ENCODE results near the gene ACER1. TPM values are rescaled to one million over a fixed set of nuclear protein-coding genes. Genes with fewer than 3 reads are reported as not detected.

Gene ACER1
- total and polyA plus RNA-seq, 7 experiments from 2014 or later: 0.65 to 3.9 (median 1.1) TPM

DNA sequence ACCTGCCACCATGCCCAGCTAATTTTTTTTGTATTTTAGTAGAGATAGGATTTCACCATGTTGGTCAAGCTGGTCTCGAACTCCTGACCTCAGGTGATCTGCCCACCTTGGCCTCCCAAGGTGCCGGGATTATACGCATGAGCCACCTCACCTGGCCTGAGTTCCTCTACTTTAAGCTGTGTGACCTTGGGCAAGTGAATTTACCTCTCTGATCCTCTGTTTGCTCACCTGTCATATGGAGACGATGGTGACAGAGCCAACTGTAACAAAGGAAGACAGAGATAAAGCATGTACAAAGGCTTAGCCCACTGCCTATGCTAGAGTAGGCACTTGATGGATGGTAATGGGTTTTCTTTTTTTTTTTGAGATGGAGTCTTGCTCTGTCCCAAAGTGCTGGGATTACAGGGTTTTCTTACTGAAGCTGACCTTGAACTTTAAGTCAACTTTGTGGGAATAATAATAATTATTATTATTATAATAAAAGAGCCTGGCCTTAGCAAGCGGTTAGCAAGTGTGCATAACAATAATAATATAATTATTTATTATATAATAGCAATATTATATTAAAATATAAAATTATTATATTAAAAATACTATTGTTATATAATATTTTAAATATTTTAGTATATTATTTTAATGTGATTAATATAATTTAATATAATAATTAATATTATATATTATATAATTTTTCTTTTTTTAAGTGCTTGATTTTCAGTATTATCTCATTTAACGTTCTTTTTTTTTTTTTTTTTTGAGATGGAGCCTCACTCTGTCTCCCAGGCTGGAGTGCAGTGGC, 1.3 kb upstream of the ACER1 start:
- H3K9me3 ChIP-seq (ENCODE audit: control insufficient read depth in 2 of 3, low read length in 3 of 3): peaks cover 0 to 3% (median 0%) of the 10 kb centered on the region in 3 experiments
- ChIA-PET POLR2A (interaction anchor here (0.7 kb wide), 1 partner anchor 551 kb away, joined by 3 read pairs; no protein-coding TSS in a partner anchor), CTCF (no interaction called here)
- no peaks in the 10 kb centered on the region for H3K27me3 ChIP-seq (ENCODE audit: control insufficient read depth in 2 of 2, insufficient read depth in 2 of 2, low read length in 2 of 2)
- intact Hi-C loops (cut with micrococcal nuclease): no loop called here
- Mint-ChIP-seq H3K9me3 (peaks cover 0 to 4% (median 0%) of the 10 kb centered on the region in 11 donors), H3K4me1 (no peaks in the 10 kb centered on the region), H3K27me3 (no peaks in the 10 kb centered on the region), H3K36me3 (peaks cover 0 to 5% (median 0%) of the 10 kb centered on the region in 5 donors), H3K27ac (no peak overlapping the region), H3K4me3 (no peak overlapping the region)
- H3K36me3 ChIP-seq (ENCODE audit: control insufficient read depth in 2 of 3, insufficient read depth in 3 of 3, low read length in 3 of 3): peaks cover 0 to 5% (median 0%) of the 10 kb centered on the region in 3 experiments
- ATAC-seq (no peak), DNase-seq (no peak)
- H3K4me1 ChIP-seq (ENCODE audit: control insufficient read depth in 2 of 2, insufficient read depth in 2 of 2, low read length in 2 of 2): no peaks in the 10 kb centered on the region
- no peak overlapping the region for H3K4me3 ChIP-seq (ENCODE audit: low read length)
- H3K27ac ChIP-seq (ENCODE audit: low read depth, low read length): no peak overlapping the region

DNA sequence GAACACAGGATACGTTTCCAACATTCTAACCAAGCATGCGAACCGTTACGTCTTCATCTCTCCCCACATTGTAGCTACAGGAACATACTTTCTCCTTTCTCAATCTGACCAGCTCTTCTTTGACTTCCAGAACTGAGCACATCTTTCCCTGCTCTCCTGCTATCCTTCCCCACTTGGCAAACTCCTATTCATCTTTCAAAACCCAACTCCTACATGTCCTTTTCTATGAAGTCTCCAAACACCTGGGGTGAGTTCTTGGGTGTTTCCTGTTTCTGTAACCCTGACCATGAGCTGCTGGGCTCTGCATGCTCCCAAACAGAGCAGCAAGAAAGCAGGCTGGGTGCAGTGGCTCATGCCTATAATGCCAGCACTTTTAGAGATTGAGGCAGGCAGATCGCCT, 6.6 kb downstream of the ACER1 start:
- Mint-ChIP-seq H3K27me3 (peaks cover 0 to 3% (median 0%) of the 10 kb centered on the region in 5 donors), H3K9me3 (peaks cover 0 to 4% (median 2%) of the 10 kb centered on the region in 11 donors), H3K27ac (peak overlapping the region in 1 of 9 donors; percentile 16), H3K4me3 (no peak overlapping the region), H3K4me1 (peaks cover 0 to 12% (median 9%) of the 10 kb centered on the region in 7 donors), H3K36me3 (peaks cover 0 to 9% (median 4%) of the 10 kb centered on the region in 5 donors)
- no peak overlapping the region for H3K27ac ChIP-seq (ENCODE audit: low read depth, low read length)
- no peaks in the 10 kb centered on the region for H3K4me1 ChIP-seq (ENCODE audit: control insufficient read depth in 2 of 2, insufficient read depth in 2 of 2, low read length in 2 of 2)
- CTCF ChIA-PET: no interaction called here
- H3K9me3 ChIP-seq (ENCODE audit: control insufficient read depth in 2 of 3, low read length in 3 of 3): no peaks in the 10 kb centered on the region
- intact Hi-C loops (cut with micrococcal nuclease): no loop called here
- H3K4me3 ChIP-seq (ENCODE audit: low read length): no peak overlapping the region
- DNase-seq: no peak
- no peak for ATAC-seq
- POLR2A ChIA-PET: no interaction called here
- H3K36me3 ChIP-seq (ENCODE audit: control insufficient read depth in 2 of 3, insufficient read depth in 3 of 3, low read length in 3 of 3): no peaks in the 10 kb centered on the region
- no peaks in the 10 kb centered on the region for H3K27me3 ChIP-seq (ENCODE audit: control insufficient read depth in 2 of 2, insufficient read depth in 2 of 2, low read length in 2 of 2)

DNA sequence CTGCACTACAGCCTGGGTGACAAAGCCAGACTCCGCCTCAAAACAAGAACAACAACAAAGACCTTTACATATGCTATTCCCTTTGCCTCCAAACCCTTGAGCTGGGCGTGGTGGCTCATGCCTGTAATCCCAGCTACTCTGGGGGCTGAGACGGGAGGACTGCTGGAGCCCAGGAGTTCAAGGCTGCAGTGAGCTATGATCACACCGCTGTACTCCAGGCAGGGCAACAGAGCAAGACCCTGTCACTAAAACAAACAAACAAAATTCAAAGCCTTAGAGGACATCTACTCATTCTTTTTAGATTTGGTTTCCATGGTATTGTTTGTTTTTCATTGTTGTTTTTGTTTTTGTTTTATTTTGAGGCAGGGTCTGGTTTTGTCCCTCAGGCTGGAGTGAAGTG, 7.8 kb downstream of the ACER1 start:
- H3K27me3 ChIP-seq (ENCODE audit: control insufficient read depth in 2 of 2, insufficient read depth in 2 of 2, low read length in 2 of 2): no peaks in the 10 kb centered on the region
- Mint-ChIP-seq H3K27ac (no peak overlapping the region), H3K9me3 (peaks cover 0 to 4% (median 2%) of the 10 kb centered on the region in 11 donors), H3K36me3 (peaks cover 0 to 9% (median 4%) of the 10 kb centered on the region in 5 donors), H3K4me3 (no peak overlapping the region), H3K27me3 (peaks cover 0 to 3% (median 0%) of the 10 kb centered on the region in 5 donors), H3K4me1 (peaks cover 0 to 12% (median 9%) of the 10 kb centered on the region in 7 donors)
- H3K9me3 ChIP-seq (ENCODE audit: control insufficient read depth in 2 of 3, low read length in 3 of 3): no peaks in the 10 kb centered on the region
- H3K4me1 ChIP-seq (ENCODE audit: control insufficient read depth in 2 of 2, insufficient read depth in 2 of 2, low read length in 2 of 2): no peaks in the 10 kb centered on the region
- no peaks in the 10 kb centered on the region for H3K36me3 ChIP-seq (ENCODE audit: control insufficient read depth in 2 of 3, insufficient read depth in 3 of 3, low read length in 3 of 3)
- intact Hi-C loops (cut with micrococcal nuclease): no loop called here
- H3K4me3 ChIP-seq (ENCODE audit: low read length): no peak overlapping the region
- no peak overlapping the region for H3K27ac ChIP-seq (ENCODE audit: low read depth, low read length)
- ATAC-seq: no peak
- no peak for DNase-seq
- POLR2A ChIA-PET: no interaction called here
- CTCF ChIA-PET: no interaction called here

DNA sequence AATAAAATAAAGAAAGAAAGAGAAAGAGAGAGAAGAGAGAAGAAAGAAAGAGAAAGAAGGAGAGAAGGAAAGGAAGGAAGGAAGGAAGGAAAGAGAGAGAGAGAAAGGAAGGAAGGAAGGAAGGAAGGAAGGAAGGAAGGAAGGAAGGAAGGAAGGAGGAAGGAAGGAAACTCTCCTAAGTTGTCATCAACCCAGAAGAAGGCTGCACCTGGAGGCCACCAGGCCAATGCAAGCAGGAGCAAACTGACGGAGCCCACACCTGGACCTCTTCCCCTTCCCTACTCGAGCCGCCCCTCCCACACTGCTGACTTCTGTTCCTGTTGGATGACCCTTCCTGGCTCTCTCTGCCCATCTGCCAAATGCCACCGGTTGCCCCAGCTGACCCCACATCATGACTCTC, 8.7 kb downstream of the ACER1 start:
- POLR2A ChIA-PET: no interaction called here
- H3K36me3 ChIP-seq (ENCODE audit: control insufficient read depth in 2 of 3, insufficient read depth in 3 of 3, low read length in 3 of 3): no peaks in the 10 kb centered on the region
- Mint-ChIP-seq H3K36me3 (peaks cover 0 to 9% (median 4%) of the 10 kb centered on the region in 5 donors), H3K27ac (peak overlapping the region in 1 of 9 donors; percentile 38), H3K9me3 (peaks cover 0 to 4% (median 2%) of the 10 kb centered on the region in 11 donors), H3K27me3 (peaks cover 0 to 3% (median 0%) of the 10 kb centered on the region in 5 donors), H3K4me3 (no peak overlapping the region), H3K4me1 (peaks cover 0 to 12% (median 9%) of the 10 kb centered on the region in 7 donors)
- H3K27me3 ChIP-seq (ENCODE audit: control insufficient read depth in 2 of 2, insufficient read depth in 2 of 2, low read length in 2 of 2): no peaks in the 10 kb centered on the region
- no peaks in the 10 kb centered on the region for H3K9me3 ChIP-seq (ENCODE audit: control insufficient read depth in 2 of 3, low read length in 3 of 3)
- H3K4me3 ChIP-seq (ENCODE audit: low read length): no peak overlapping the region
- ATAC-seq (no peak), DNase-seq (no peak)
- CTCF ChIA-PET: no interaction called here
- intact Hi-C loops (cut with micrococcal nuclease): no loop called here
- no peaks in the 10 kb centered on the region for H3K4me1 ChIP-seq (ENCODE audit: control insufficient read depth in 2 of 2, insufficient read depth in 2 of 2, low read length in 2 of 2)
- no peak overlapping the region for H3K27ac ChIP-seq (ENCODE audit: low read depth, low read length)

DNA sequence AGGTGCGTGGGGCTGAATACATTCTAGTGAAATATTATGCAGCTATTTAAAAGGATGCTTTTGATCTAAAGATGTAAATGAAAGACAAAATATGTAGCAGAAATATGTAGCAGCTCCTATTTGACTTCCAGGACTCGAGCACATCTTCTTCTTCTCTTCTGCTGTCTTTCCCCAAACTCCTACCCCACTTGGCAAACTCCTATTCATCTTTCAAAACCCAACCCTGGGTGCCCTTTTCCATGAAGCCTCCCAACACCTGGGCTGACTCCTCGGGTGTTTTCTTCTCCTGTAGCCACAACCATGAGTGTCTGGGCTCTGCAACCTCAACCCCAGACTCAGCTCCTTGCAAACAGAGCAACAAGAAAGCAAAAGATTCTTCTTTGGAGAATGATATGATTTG, 11.1 kb downstream of the ACER1 start:
- Mint-ChIP-seq H3K27ac (no peak overlapping the region), H3K4me3 (no peak overlapping the region), H3K36me3 (peaks cover 0 to 9% (median 4%) of the 10 kb centered on the region in 5 donors), H3K4me1 (peaks cover 0 to 12% (median 9%) of the 10 kb centered on the region in 7 donors), H3K9me3 (peaks cover 0 to 4% (median 2%) of the 10 kb centered on the region in 11 donors), H3K27me3 (peaks cover 0 to 3% (median 0%) of the 10 kb centered on the region in 5 donors)
- Histone ChIP-seq H3K4me3 (ENCODE audit: low read length) (no peak overlapping the region), H3K4me1 (ENCODE audit: control insufficient read depth in 2 of 2, insufficient read depth in 2 of 2, low read length in 2 of 2) (no peaks in the 10 kb centered on the region), H3K36me3 (ENCODE audit: control insufficient read depth in 2 of 3, insufficient read depth in 3 of 3, low read length in 3 of 3) (no peaks in the 10 kb centered on the region), H3K27ac (ENCODE audit: low read depth, low read length) (no peak overlapping the region), H3K9me3 (ENCODE audit: control insufficient read depth in 2 of 3, low read length in 3 of 3) (no peaks in the 10 kb centered on the region), H3K27me3 (ENCODE audit: control insufficient read depth in 2 of 2, insufficient read depth in 2 of 2, low read length in 2 of 2) (no peaks in the 10 kb centered on the region)
- ChIA-PET CTCF (no interaction called here), POLR2A (no interaction called here)
- DNase-seq (no peak), ATAC-seq (no peak)
- intact Hi-C loops (cut with micrococcal nuclease): no loop called here

DNA sequence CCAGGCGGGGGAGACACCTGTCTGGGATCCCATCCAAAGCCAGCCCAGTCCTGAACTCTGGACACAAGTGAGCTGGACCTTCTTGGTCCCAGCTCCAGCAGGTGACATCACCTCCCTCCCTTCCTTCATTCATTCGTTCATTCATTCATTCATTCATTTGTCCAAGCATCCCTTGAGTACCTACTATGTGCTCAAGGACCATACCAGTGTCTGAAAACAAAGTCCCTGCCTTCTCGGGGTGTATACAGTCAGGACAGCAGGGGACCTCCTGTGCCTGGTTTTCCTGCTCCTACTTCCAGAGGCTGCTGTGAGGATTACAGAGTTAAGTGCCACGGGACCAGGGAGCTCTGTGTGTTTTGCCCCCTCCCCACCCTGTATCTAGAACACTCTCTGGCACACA, 14.0 kb downstream of the ACER1 start:
- no peak overlapping the region for H3K4me3 Mint-ChIP-seq
- H3K9me3 ChIP-seq (ENCODE audit: control insufficient read depth in 2 of 3, low read length in 3 of 3): no peaks in the 10 kb centered on the region
- H3K27me3 ChIP-seq (ENCODE audit: control insufficient read depth in 2 of 2, insufficient read depth in 2 of 2, low read length in 2 of 2): no peaks in the 10 kb centered on the region
- ATAC-seq: no peak
- peaks cover 0 to 4% (median 2%) of the 10 kb centered on the region in 11 donors for H3K9me3 Mint-ChIP-seq
- peaks cover 0 to 5% (median 2%) of the 10 kb centered on the region in 7 donors for H3K4me1 Mint-ChIP-seq
- no peaks in the 10 kb centered on the region for H3K36me3 ChIP-seq (ENCODE audit: control insufficient read depth in 2 of 3, insufficient read depth in 3 of 3, low read length in 3 of 3)
- no peaks in the 10 kb centered on the region for H3K4me1 ChIP-seq (ENCODE audit: control insufficient read depth in 2 of 2, insufficient read depth in 2 of 2, low read length in 2 of 2)
- H3K36me3 Mint-ChIP-seq: peaks cover 0 to 10% (median 4%) of the 10 kb centered on the region in 5 donors
- H3K27ac ChIP-seq (ENCODE audit: low read depth, low read length): no peak overlapping the region
- ChIA-PET CTCF (interaction anchor here (0.6 kb wide), 1 partner anchor 17 kb away, joined by 6 read pairs; no protein-coding TSS in a partner anchor), POLR2A (no interaction called here)
- intact Hi-C loops (cut with micrococcal nuclease): no loop called here
- peaks cover 0 to 3% (median 0%) of the 10 kb centered on the region in 5 donors for H3K27me3 Mint-ChIP-seq
- no peak for DNase-seq
- H3K27ac Mint-ChIP-seq: no peak overlapping the region
- H3K4me3 ChIP-seq (ENCODE audit: low read length): no peak overlapping the region
